GM23248 (cell line): Measurements from ENCODE around the gene SYS1. TPM values are rescaled to one million over a fixed set of nuclear protein-coding genes. Genes with fewer than 3 reads are reported as not detected.
A peak's percentile ranks its signal among the peaks of the same experiment; 100 is the strongest.

Source experiments
- DNase-seq: peaks from one replicate; pipeline ENCODE4 v3.0.0-alpha.2; 2015
- H2AFZ ChIP-seq: fragments of 200-600 bp; sonication (generic); 2 replicates; pipeline ENCODE4 v1.6.1; 2016; ENCODE audit warnings: antibody characterized with exemption
- H3F3A ChIP-seq: fragments of 200-600 bp; sonication (generic); 2 replicates; pipeline ENCODE4 v1.6.1; 2016; ENCODE audit warnings: mild to moderate bottlenecking, antibody characterized with exemption, mixed run types; ENCODE audit not compliant: insufficient read depth
- H3K27ac ChIP-seq: fragments of 200-600 bp; sonication (generic); 2 replicates; pipeline ENCODE4 v1.5.1; 2016; ENCODE audit warnings: mild to moderate bottlenecking
- H3K27me3 ChIP-seq: fragments of 200-600 bp; sonication (generic); replicated peaks from 2 replicates; pipeline ENCODE4 v1.6.1; 2016; ENCODE audit warnings: mild to moderate bottlenecking; ENCODE audit not compliant: insufficient read depth
- H3K36me3 ChIP-seq: fragments of 200-600 bp; sonication (generic); 2 replicates; pipeline ENCODE4 v1.6.1; 2016; ENCODE audit warnings: low read depth, mild to moderate bottlenecking
- H3K4me1 ChIP-seq: fragments of 200-600 bp; sonication (generic); 2 replicates; pipeline ENCODE4 v1.6.1; 2016; ENCODE audit warnings: mild to moderate bottlenecking; ENCODE audit not compliant: insufficient read depth
- H3K4me2 ChIP-seq: fragments of 200-600 bp; sonication (generic); one replicate; pipeline ENCODE4 v1.6.1; 2016; ENCODE audit warnings: mild to moderate bottlenecking; ENCODE audit not compliant: unreplicated experiment
- H3K4me3 ChIP-seq: fragments of 200-600 bp; sonication (generic); 2 replicates; pipeline ENCODE4 v1.5.1; 2016; ENCODE audit warnings: mild to moderate bottlenecking
- H3K79me2 ChIP-seq: fragments of 200-600 bp; sonication (generic); 2 replicates; pipeline ENCODE4 v1.6.1; 2016; ENCODE audit warnings: mild to moderate bottlenecking; ENCODE audit not compliant: insufficient read depth
- H3K9ac ChIP-seq: fragments of 200-600 bp; sonication (generic); 2 replicates; pipeline ENCODE4 v1.6.1; 2016; ENCODE audit warnings: mild to moderate bottlenecking
- H3K9me2 ChIP-seq: fragments of 200-600 bp; sonication (generic); 2 replicates; pipeline ENCODE4 v1.6.1; 2016; ENCODE audit warnings: mixed run types, mild to moderate bottlenecking, moderate library complexity; ENCODE audit not compliant: insufficient read depth
- H3K9me3 ChIP-seq: fragments of 200-600 bp; sonication (generic); one replicate; pipeline ENCODE4 v1.6.1; 2017; ENCODE audit warnings: low read depth
- H4K20me1 ChIP-seq: fragments of 200-600 bp; sonication (generic); 2 replicates; pipeline ENCODE4 v1.6.0; 2016; ENCODE audit not compliant: insufficient read depth
- EZH2 ChIP-seq: fragments of 200-600 bp; sonication (generic); IDR thresholded peaks from 2 replicates; pipeline ENCODE4 v1.6.1; 2018; ENCODE audit warnings: antibody characterized with exemption, mild to moderate bottlenecking; ENCODE audit not compliant: insufficient read depth, poor library complexity, severe bottlenecking
- EZH2phosphoT487 ChIP-seq: fragments of 200-600 bp; sonication (generic); IDR thresholded peaks from 2 replicates; pipeline ENCODE4 v1.6.1; 2018; ENCODE audit warnings: antibody characterized with exemption, moderate library complexity, mild to moderate bottlenecking, low read depth; ENCODE audit not compliant: insufficient read depth
- WGBS, 2 experiments: methylation state at CpG; one replicate each; pipeline ENCODE4 v1.1.6; 2015 to 2017; ENCODE audit warnings: low lambda C conversion rate in 2 of 2, low coverage in 1 of 2; ENCODE audit errors: missing lambda C conversion rate in 2 of 2; 5-methylcytosine and 5-hydroxymethylcytosine counted together
- in situ Hi-C: fragments of 300-500 bp; cut with MboI; formaldehyde crosslinking; loops from 2 replicates; pipeline ENCODE4 v1.15.0; 2020
- polyA plus RNA-seq: library from polyadenylated mRNA; unstranded; fragments of >200 nt; fragmentation: Nextera tagmentation; extraction: Ambion mirVana; gene quantifications from 2 replicates; pipeline ENCODE4 v1.2.1, GENCODE V29; 2016
- total RNA-seq: library from RNA; depleted of rRNA; stranded (reverse); fragments of >200 nt; shearing (Covaris generic); gene quantifications from 2 replicates; pipeline ENCODE4 v1.2.3, GENCODE V29; 2014

SYS1 gene
- total and polyA plus RNA-seq, 2 experiments from 2014 or later: 27.1 to 27.3 TPM

GRCh38 chr20:45400346-45401031 lies 37.5 kb downstream of the SYS1 start:
- Histone ChIP-seq H3K4me1 (0 out of 2 replicates have a peak, but pooled peaks cover 1% of the 10 kb centered on the region), H4K20me1 (no peaks in the 10 kb centered on the region), H3K4me2 (no peak overlapping the region), H3K9ac (no peak overlapping the region), H3F3A (peaks cover 3% of the 10 kb centered on the region; the same call in 1 of the 2 replicates), H3K9me3 (no peaks in the 10 kb centered on the region), H3K27me3 (no peaks in the 10 kb centered on the region), H2AFZ (no peak overlapping the region), H3K36me3 (no peaks in the 10 kb centered on the region), H3K79me2 (no peaks in the 10 kb centered on the region), H3K27ac (no peak overlapping the region), H3K4me3 (no peak overlapping the region), H3K9me2 (no peaks in the 10 kb centered on the region)
- no peak for DNase-seq
- 87 to 88% methylated on average over 6 of the region's 6 CpGs for WGBS, 2 experiments
- TF ChIP-seq EZH2 (no peak), EZH2phosphoT487 (no peak)
- in situ Hi-C loops: no loop called here

- in situ Hi-C loops: no loop called here
- no peak for TF ChIP-seq EZH2
- TF ChIP-seq EZH2phosphoT487: no peak
- peaks cover 3% of the 10 kb centered on the region; the same call in 1 of the 2 replicates for H3F3A ChIP-seq
- no peaks in the 10 kb centered on the region for H4K20me1 ChIP-seq
- H3K36me3 ChIP-seq: no peaks in the 10 kb centered on the region
- H3K27me3 ChIP-seq: no peaks in the 10 kb centered on the region
- H2AFZ ChIP-seq: no peak overlapping the region
- H3K4me1 ChIP-seq: 0 out of 2 replicates have a peak, but pooled peaks cover 7% of the 10 kb centered on the region
- H3K9ac ChIP-seq: no peak overlapping the region
- no peak overlapping the region for H3K4me2 ChIP-seq
- WGBS, 2 experiments: 93 to 95% methylated on average over 1 of the region's 1 CpG
- no peak overlapping the region for H3K4me3 ChIP-seq
- H3K79me2 ChIP-seq: no peaks in the 10 kb centered on the region
- H3K9me2 ChIP-seq: no peaks in the 10 kb centered on the region
- no peak overlapping the region for H3K27ac ChIP-seq
- peak; percentile 68 for DNase-seq
- no peaks in the 10 kb centered on the region for H3K9me3 ChIP-seq
Observed at GRCh38 chr20:45402946-45403345, 40.0 kb downstream of the SYS1 start.

GRCh38 chr20:45404438-45404837 lies 41.5 kb downstream of the SYS1 start:
- Histone ChIP-seq H3K9me2 (no peaks in the 10 kb centered on the region), H3K4me3 (no peak overlapping the region), H3K27me3 (no peaks in the 10 kb centered on the region), H3K9ac (no peak overlapping the region), H3K4me2 (no peak overlapping the region), H2AFZ (no peak overlapping the region), H3K4me1 (0 out of 2 replicates have a peak, but pooled peaks cover 7% of the 10 kb centered on the region), H4K20me1 (no peaks in the 10 kb centered on the region), H3K36me3 (no peaks in the 10 kb centered on the region), H3F3A (peaks cover 3% of the 10 kb centered on the region; the same call in 1 of the 2 replicates), H3K79me2 (no peaks in the 10 kb centered on the region), H3K27ac (no peak overlapping the region), H3K9me3 (no peaks in the 10 kb centered on the region)
- TF ChIP-seq EZH2phosphoT487 (no peak), EZH2 (no peak)
- WGBS, 2 experiments: 66 to 72% methylated on average over 1 of the region's 1 CpG
- DNase-seq: no peak
- in situ Hi-C loops: no loop called here

GRCh38 chr20:45405571-45406259 lies 42.8 kb downstream of the SYS1 start:
- H3K27ac ChIP-seq: peak overlapping the region; percentile 5
- H3K9ac ChIP-seq: peak overlapping the region; percentile 88
- no peaks in the 10 kb centered on the region for H4K20me1 ChIP-seq
- peak overlapping the region; percentile 71 for H2AFZ ChIP-seq
- no peaks in the 10 kb centered on the region for H3K27me3 ChIP-seq
- WGBS, 2 experiments: 4 to 6% methylated on average over 31 to 38 of the region's 49 CpGs
- no peaks in the 10 kb centered on the region for H3K9me3 ChIP-seq
- H3K79me2 ChIP-seq: no peaks in the 10 kb centered on the region
- H3K4me3 ChIP-seq: peak overlapping the region; percentile 76
- no peaks in the 10 kb centered on the region for H3K36me3 ChIP-seq
- H3F3A ChIP-seq: peaks cover 3% of the 10 kb centered on the region; the same call in 1 of the 2 replicates
- DNase-seq: peak; percentile 56
- H3K4me2 ChIP-seq: peak overlapping the region; percentile 80
- in situ Hi-C loops: no loop called here
- H3K9me2 ChIP-seq: no peaks in the 10 kb centered on the region
- TF ChIP-seq EZH2phosphoT487: no peak
- TF ChIP-seq EZH2: no peak
- H3K4me1 ChIP-seq: 0 out of 2 replicates have a peak, but pooled peaks cover 7% of the 10 kb centered on the region
